Glutamatergic neuron (in vitro differentiated cells): Measurements from ENCODE around the gene NWD2. TPM values are rescaled to one million over a fixed set of nuclear protein-coding genes. Genes with fewer than 3 reads are reported as not detected.

Source experiments
- DNase-seq: peaks from one replicate; pipeline ENCODE4 v3.0.0; 2022
- H3K27ac Mint-ChIP-seq: one replicate; pipeline ENCODE4 v1.8.0; 2020; ENCODE audit warnings: mild to moderate bottlenecking, mixed read lengths, inconsistent platforms; ENCODE audit not compliant: unreplicated experiment
- H3K27me3 Mint-ChIP-seq: one replicate; pipeline ENCODE4 v1.8.0; 2020; ENCODE audit warnings: mild to moderate bottlenecking, moderate library complexity, mixed read lengths, inconsistent platforms; ENCODE audit not compliant: unreplicated experiment
- H3K36me3 Mint-ChIP-seq: one replicate; pipeline ENCODE4 v1.8.0; 2020; ENCODE audit warnings: mild to moderate bottlenecking, mixed read lengths, inconsistent platforms; ENCODE audit not compliant: unreplicated experiment
- H3K4me1 Mint-ChIP-seq: one replicate; pipeline ENCODE4 v1.8.0; 2020; ENCODE audit warnings: mild to moderate bottlenecking, low read depth, mixed read lengths, inconsistent platforms; ENCODE audit not compliant: unreplicated experiment
- H3K4me3 Mint-ChIP-seq: one replicate; pipeline ENCODE4 v1.8.0; 2020; ENCODE audit warnings: mild to moderate bottlenecking, mixed read lengths, inconsistent platforms; ENCODE audit not compliant: unreplicated experiment
- H3K9me3 Mint-ChIP-seq: one replicate; pipeline ENCODE4 v1.8.0; 2020; ENCODE audit warnings: mild to moderate bottlenecking, moderate library complexity, mixed read lengths, inconsistent platforms; ENCODE audit not compliant: unreplicated experiment
- CTCF ChIP-seq: fragments of 200-600 bp; sonication (generic); IDR thresholded peaks from one replicate; pipeline ENCODE4 v1.5.0; 2021; ENCODE audit not compliant: partially characterized antibody, unreplicated experiment
- total RNA-seq: library from RNA; stranded (reverse); fragmentation: NEBNext Ultra II Directional; extraction: Animal tissue kit (Norgen Biotek cat#: 25700); gene quantifications from one replicate; pipeline ENCODE4 v1.2.1, GENCODE V29; 2021; ENCODE audit not compliant: unreplicated experiment

The NWD2 gene
- total RNA-seq, 1 donor from 2014 or later: 0.17 TPM

- H3K4me3 Mint-ChIP-seq: no peak overlapping the region
- H3K27me3 Mint-ChIP-seq: no peaks in the 10 kb centered on the region
- no peak for DNase-seq
- no peaks in the 10 kb centered on the region for H3K4me1 Mint-ChIP-seq
- no peaks in the 10 kb centered on the region for H3K36me3 Mint-ChIP-seq
- H3K9me3 Mint-ChIP-seq: no peaks in the 10 kb centered on the region
- TF ChIP-seq CTCF: no peak
- H3K27ac Mint-ChIP-seq: no peak overlapping the region
These were observed 25.3 kb upstream of the NWD2 start for GRCh38 chr4:37219242-37219641.

- Mint-ChIP-seq H3K27ac (no peak overlapping the region), H3K36me3 (no peaks in the 10 kb centered on the region), H3K9me3 (no peaks in the 10 kb centered on the region), H3K4me1 (no peaks in the 10 kb centered on the region), H3K4me3 (no peak overlapping the region), H3K27me3 (no peaks in the 10 kb centered on the region)
- no peak for TF ChIP-seq CTCF
- DNase-seq: no peak
These were observed 24.6 kb upstream of the NWD2 start for GRCh38 chr4:37219990-37220389.

GRCh38 chr4:37220685-37221084, 23.9 kb upstream of the NWD2 start:
- Mint-ChIP-seq H3K36me3 (no peaks in the 10 kb centered on the region), H3K4me3 (no peak overlapping the region), H3K9me3 (peaks cover 2% of the 10 kb centered on the region), H3K27me3 (no peaks in the 10 kb centered on the region), H3K4me1 (peaks cover 1% of the 10 kb centered on the region), H3K27ac (no peak overlapping the region)
- DNase-seq: no peak
- no peak for TF ChIP-seq CTCF

GRCh38 chr4:37223732-37224131, 20.8 kb upstream of the NWD2 start:
- peaks cover 3% of the 10 kb centered on the region for H3K27me3 Mint-ChIP-seq
- peaks cover 2% of the 10 kb centered on the region for H3K9me3 Mint-ChIP-seq
- H3K27ac Mint-ChIP-seq: no peak overlapping the region
- no peak for TF ChIP-seq CTCF
- H3K4me1 Mint-ChIP-seq: peaks cover 3% of the 10 kb centered on the region
- no peak for DNase-seq
- H3K4me3 Mint-ChIP-seq: no peak overlapping the region
- H3K36me3 Mint-ChIP-seq: no peaks in the 10 kb centered on the region

- no peak for DNase-seq
- H3K36me3 Mint-ChIP-seq: no peaks in the 10 kb centered on the region
- H3K27me3 Mint-ChIP-seq: peaks cover 3% of the 10 kb centered on the region
- no peak for TF ChIP-seq CTCF
- H3K4me1 Mint-ChIP-seq: peaks cover 3% of the 10 kb centered on the region
- no peak overlapping the region for H3K4me3 Mint-ChIP-seq
- H3K27ac Mint-ChIP-seq: no peak overlapping the region
- H3K9me3 Mint-ChIP-seq: peaks cover 2% of the 10 kb centered on the region
These were observed 19.7 kb upstream of the NWD2 start for GRCh38 chr4:37224854-37225253.
